ENCODE data around the gene CPNE9.

GRCh38 chr3:9675736-9676290 is 27.8 kb upstream of the CPNE9 start:
- no peak for TF ChIP-seq CTCF (IDR thresholded peaks at IDR 0.05; ENCODE audit: low read depth, low read length)
- no peak for TF ChIP-seq EZH2phosphoT487 (IDR thresholded peaks at IDR 0.05; ENCODE audit: low read depth)

Data from OCI-LY3 (cell line).